Activated CD4-positive, alpha-beta T cell treated with anti-CD3 and anti-CD28 coated beads, Interleukin-2, amount 50 U/mL, for 24 hours (primary cell): Measurements from ENCODE around the gene NUDT1.

Source experiments
- DNase-seq, 2 donors: peaks; one replicate each; pipeline ENCODE4 v3.0.0-alpha.2; 2020; ENCODE audit warnings: low read depth in 1 of 2, low spot score in 1 of 2

The NUDT1 gene

GRCh38 chr7:2295936-2296620, 54.1 kb downstream of the NUDT1 start:
- DNase-seq: no peak

GRCh38 chr7:2296832-2297231, 54.8 kb downstream of the NUDT1 start:
- no peak for DNase-seq

GRCh38 chr7:2299131-2299829, 57.3 kb downstream of the NUDT1 start:
- no peak for DNase-seq

GRCh38 chr7:2299870-2300512, 58.0 kb downstream of the NUDT1 start:
- no peak for DNase-seq
